ENCODE data around the gene ERBB4.

The ERBB4 gene

DNA sequence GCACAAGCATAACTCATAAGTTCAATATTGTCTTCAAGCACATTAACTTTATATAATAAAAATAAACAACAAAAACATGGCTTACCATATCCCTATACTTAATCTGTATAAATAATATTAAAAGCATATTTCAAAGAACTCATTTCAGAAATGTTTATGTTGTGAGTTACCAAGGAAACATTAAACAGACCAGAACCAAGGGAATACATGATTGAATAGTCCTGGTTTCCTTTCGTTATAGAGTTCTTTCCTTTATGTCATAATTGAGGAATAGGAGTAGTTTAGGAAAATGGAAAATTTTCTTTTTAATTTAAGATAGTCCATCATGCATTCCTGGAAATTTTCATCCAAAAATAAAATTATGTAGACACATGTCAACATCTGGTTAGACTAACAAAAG is 343.0 kb downstream of the ERBB4 start:
- Histone ChIP-seq H3K36me3 (replicated peaks; ENCODE audit: insufficient read depth, low read length) (no peaks in the 10 kb centered on the region), H3K9me3 (replicated peaks; ENCODE audit: insufficient read depth, low read length) (no peaks in the 10 kb centered on the region), H3K4me2 (ENCODE audit: low read depth, low read length) (no peak overlapping the region), H3K4me3 (ENCODE audit: low read length) (no peak overlapping the region), H3K9me2 (replicated peaks; ENCODE audit: insufficient read depth, low read length) (no peaks in the 10 kb centered on the region), H3K9ac (ENCODE audit: low read length) (no peak overlapping the region), H3K79me2 (ENCODE audit: low read length) (no peaks in the 10 kb centered on the region), H3F3A (ENCODE audit: insufficient read depth, low read length) (no peaks in the 10 kb centered on the region), H3K4me1 (ENCODE audit: low read length) (no peaks in the 10 kb centered on the region), H3K27me3 (replicated peaks; ENCODE audit: insufficient read depth, low read length) (no peaks in the 10 kb centered on the region), H2AFZ (ENCODE audit: low read length) (no peak overlapping the region), H4K20me1 (ENCODE audit: insufficient read depth, low read length) (no peaks in the 10 kb centered on the region), H3K27ac (ENCODE audit: low read length) (no peak overlapping the region)
- no peak for TF ChIP-seq EZH2 (optimal IDR thresholded peaks at IDR 0.05; ENCODE audit: low read depth, low read length)
- no peak for TF ChIP-seq CTCF (IDR thresholded peaks at IDR 0.05; ENCODE audit: low read length)
- no peak for TF ChIP-seq EZH2phosphoT487 (IDR thresholded peaks at IDR 0.05; ENCODE audit: low read length)
- no peak for DNase-seq

GRCh38 chr2:212194396-212194795 is 344.2 kb downstream of the ERBB4 start:
- Histone ChIP-seq H3K9me2 (replicated peaks; ENCODE audit: insufficient read depth, low read length) (no peaks in the 10 kb centered on the region), H3K27ac (ENCODE audit: low read length) (no peak overlapping the region), H3F3A (ENCODE audit: insufficient read depth, low read length) (no peaks in the 10 kb centered on the region), H3K27me3 (replicated peaks; ENCODE audit: insufficient read depth, low read length) (no peaks in the 10 kb centered on the region), H3K79me2 (ENCODE audit: low read length) (no peaks in the 10 kb centered on the region), H3K9me3 (replicated peaks; ENCODE audit: insufficient read depth, low read length) (no peaks in the 10 kb centered on the region), H3K4me3 (ENCODE audit: low read length) (no peak overlapping the region), H3K4me2 (ENCODE audit: low read depth, low read length) (no peak overlapping the region), H4K20me1 (ENCODE audit: insufficient read depth, low read length) (no peaks in the 10 kb centered on the region), H3K36me3 (replicated peaks; ENCODE audit: insufficient read depth, low read length) (no peaks in the 10 kb centered on the region), H3K9ac (ENCODE audit: low read length) (no peak overlapping the region), H2AFZ (ENCODE audit: low read length) (no peak overlapping the region), H3K4me1 (ENCODE audit: low read length) (no peaks in the 10 kb centered on the region)
- no peak for DNase-seq
- no peak for TF ChIP-seq CTCF (IDR thresholded peaks at IDR 0.05; ENCODE audit: low read length)
- no peak for TF ChIP-seq EZH2phosphoT487 (IDR thresholded peaks at IDR 0.05; ENCODE audit: low read length)
- no peak for TF ChIP-seq EZH2 (optimal IDR thresholded peaks at IDR 0.05; ENCODE audit: low read depth, low read length)

GRCh38 chr2:212193803-212194202 is 344.8 kb downstream of the ERBB4 start:
- Histone ChIP-seq H3K4me2 (ENCODE audit: low read depth, low read length) (no peak overlapping the region), H4K20me1 (ENCODE audit: insufficient read depth, low read length) (no peaks in the 10 kb centered on the region), H3K9ac (ENCODE audit: low read length) (no peak overlapping the region), H3K36me3 (replicated peaks; ENCODE audit: insufficient read depth, low read length) (no peaks in the 10 kb centered on the region), H3K27me3 (replicated peaks; ENCODE audit: insufficient read depth, low read length) (no peaks in the 10 kb centered on the region), H3K27ac (ENCODE audit: low read length) (no peak overlapping the region), H3K9me3 (replicated peaks; ENCODE audit: insufficient read depth, low read length) (no peaks in the 10 kb centered on the region), H3K4me3 (ENCODE audit: low read length) (no peak overlapping the region), H3F3A (ENCODE audit: insufficient read depth, low read length) (no peaks in the 10 kb centered on the region), H3K79me2 (ENCODE audit: low read length) (no peaks in the 10 kb centered on the region), H3K9me2 (replicated peaks; ENCODE audit: insufficient read depth, low read length) (no peaks in the 10 kb centered on the region), H3K4me1 (ENCODE audit: low read length) (no peaks in the 10 kb centered on the region), H2AFZ (ENCODE audit: low read length) (no peak overlapping the region)
- no peak for DNase-seq
- no peak for TF ChIP-seq EZH2 (optimal IDR thresholded peaks at IDR 0.05; ENCODE audit: low read depth, low read length)
- no peak for TF ChIP-seq CTCF (IDR thresholded peaks at IDR 0.05; ENCODE audit: low read length)
- TF ChIP-seq EZH2phosphoT487 (IDR thresholded peaks at IDR 0.05; ENCODE audit: low read length), result no peak

Measured in MM.1S (cell line).